CD4-positive, alpha-beta memory T cell (primary cell): ENCODE measurements around the gene SLC35B1. TPM values are rescaled to one million over a fixed set of nuclear protein-coding genes. Genes with fewer than 3 reads are reported as not detected.

Experiments
- CTCF ChIA-PET: fragments of 350-600 bp; sonication (Branson Sonifier 250); formaldehyde crosslinking; loops from one replicate; lab custom pipeline; 2021; ENCODE audit warnings: inconsistent platforms; ENCODE audit not compliant: partially characterized antibody; lab: Charles Lee
- POLR2A ChIA-PET: fragments of 350-600 bp; sonication (Branson Sonifier 250); formaldehyde crosslinking; loops from one replicate; lab custom pipeline; 2021; ENCODE audit not compliant: partially characterized antibody; lab: Charles Lee
- DNase-seq, 5 donors: peaks; one replicate each; pipeline versions ENCODE4 v3.0.0 to v3.0.0-alpha.2; 2020 to 2022; ENCODE audit warnings: mixed read lengths in 1 of 5
- H3K27ac ChIP-seq: one replicate; pipeline ENCODE4 v1.7.0; 2013; ENCODE audit warnings: low read depth, low read length
- H3K27me3 ChIP-seq: 2 replicates; pipeline ENCODE4 v1.7.0; 2013; ENCODE audit warnings: mild to moderate bottlenecking, low read length, moderate library complexity; ENCODE audit not compliant: insufficient read depth
- H3K36me3 ChIP-seq: 2 replicates; pipeline ENCODE4 v1.7.0; 2013; ENCODE audit warnings: mild to moderate bottlenecking, low read length, moderate library complexity; ENCODE audit not compliant: insufficient read depth
- H3K4me1 ChIP-seq: 2 replicates; pipeline ENCODE4 v1.7.0; 2013; ENCODE audit warnings: mild to moderate bottlenecking, low read length, moderate library complexity; ENCODE audit not compliant: insufficient read depth
- H3K4me3 ChIP-seq, 2 donors: one replicate each; pipeline ENCODE4 v1.7.0; 2013; ENCODE audit warnings: low read length in 2 of 2, mild to moderate bottlenecking in 1 of 2
- H3K9me3 ChIP-seq, 2 donors: one replicate each; pipeline ENCODE4 v1.7.0; 2013; ENCODE audit warnings: low read length in 2 of 2, control low read depth in 1 of 2; ENCODE audit not compliant: control insufficient read depth in 1 of 2
- H3K27ac Mint-ChIP-seq, 7 donors: one replicate each; pipeline ENCODE4 v1.8.0; 2020 to 2021; ENCODE audit warnings: mixed read lengths in 7 of 7, mild to moderate bottlenecking in 6 of 7, inconsistent platforms in 3 of 7, moderate library complexity in 3 of 7
- H3K27me3 Mint-ChIP-seq, 2 donors: one replicate each; pipeline ENCODE4 v1.8.0; 2020 to 2021; ENCODE audit warnings: mixed read lengths in 2 of 2
- H3K36me3 Mint-ChIP-seq, 2 donors: one replicate each; pipeline ENCODE4 v1.8.0; 2020 to 2021; ENCODE audit warnings: mixed read lengths in 2 of 2, inconsistent platforms in 1 of 2, mild to moderate bottlenecking in 1 of 2
- H3K4me1 Mint-ChIP-seq, 4 donors: one replicate each; pipeline ENCODE4 v1.8.0; 2020 to 2021; ENCODE audit warnings: mixed read lengths in 4 of 4, mild to moderate bottlenecking in 1 of 4
- H3K4me3 Mint-ChIP-seq, 8 donors: one replicate each; pipeline ENCODE4 v1.8.0; 2020 to 2021; ENCODE audit warnings: mixed read lengths in 8 of 8, mild to moderate bottlenecking in 7 of 8, moderate library complexity in 6 of 8, inconsistent platforms in 3 of 8
- H3K9me3 Mint-ChIP-seq, 8 donors: one replicate each; pipeline ENCODE4 v1.8.0; 2020 to 2021; ENCODE audit warnings: mixed read lengths in 8 of 8, mild to moderate bottlenecking in 5 of 8, inconsistent platforms in 3 of 8, moderate library complexity in 1 of 8
- intact Hi-C: fragments of 100-400 bp; cut with micrococcal nuclease; formaldehyde crosslinking; loops from one replicate; pipeline ENCODE4 v1.15.1; 2023
- polyA plus RNA-seq, 2 donors: library from polyadenylated mRNA; unstranded; fragments of 300-500 nt; fragmentation: Illumina TruSeq; gene quantifications; one replicate each; pipeline ENCODE4 v1.2.3, GENCODE V29; 2021
- total RNA-seq, 2 experiments: library from RNA; stranded (reverse); gene quantifications; one replicate each; pipeline ENCODE4 v1.2.3, GENCODE V29; 2021

Gene SLC35B1
- total and polyA plus RNA-seq, 4 experiments from 2014 or later = 30.8 to 52.1 (median 43.6) TPM

DNA sequence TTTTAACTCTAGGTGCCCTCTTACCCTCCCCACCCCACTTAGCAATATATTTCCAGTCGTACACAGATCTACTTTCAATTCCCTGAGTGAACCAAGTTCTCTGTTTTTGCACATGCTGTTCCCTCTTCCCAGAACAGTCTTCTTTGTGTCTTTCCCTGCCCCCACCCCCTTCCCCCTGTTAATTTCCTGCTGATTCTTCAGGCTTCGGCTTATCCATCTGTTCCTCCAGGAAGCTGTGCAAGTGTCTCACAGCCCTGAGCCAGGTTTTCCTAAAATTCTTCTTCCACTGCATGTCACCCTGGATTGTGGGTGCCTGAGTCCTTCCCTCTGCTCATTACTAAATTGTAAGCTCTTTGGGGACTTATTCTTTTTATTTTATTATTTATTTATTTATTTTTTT lies 17.5 kb downstream of the SLC35B1 start:
- ChIA-PET POLR2A (interaction anchor here (1.4 kb wide), 1 partner anchor 12 kb away, joined by 3 read pairs; no protein-coding TSS in a partner anchor), CTCF (interaction anchor here (1.6 kb wide), 1 partner anchor 19 kb away, joined by 4 read pairs; no protein-coding TSS in a partner anchor)
- Histone ChIP-seq H3K4me3 (no peak overlapping the region), H3K9me3 (no peaks in the 10 kb centered on the region), H3K4me1 (peaks cover 33% of the 10 kb centered on the region), H3K27me3 (no peaks in the 10 kb centered on the region), H3K27ac (no peak overlapping the region), H3K36me3 (no peaks in the 10 kb centered on the region)
- intact Hi-C loops = no loop called here
- H3K4me3 Mint-ChIP-seq = peak overlapping the region in 2 of 8 donors; percentile 59 to 61
- H3K36me3 Mint-ChIP-seq = no peaks in the 10 kb centered on the region
- peak overlapping the region in 3 of 7 donors; percentile 61 to 85 (median 75) for H3K27ac Mint-ChIP-seq
- peaks cover 30 to 59% (median 33%) of the 10 kb centered on the region in 4 donors for H3K4me1 Mint-ChIP-seq
- no peaks in the 10 kb centered on the region for H3K27me3 Mint-ChIP-seq
- DNase-seq = no peak
- no peaks in the 10 kb centered on the region for H3K9me3 Mint-ChIP-seq

DNA sequence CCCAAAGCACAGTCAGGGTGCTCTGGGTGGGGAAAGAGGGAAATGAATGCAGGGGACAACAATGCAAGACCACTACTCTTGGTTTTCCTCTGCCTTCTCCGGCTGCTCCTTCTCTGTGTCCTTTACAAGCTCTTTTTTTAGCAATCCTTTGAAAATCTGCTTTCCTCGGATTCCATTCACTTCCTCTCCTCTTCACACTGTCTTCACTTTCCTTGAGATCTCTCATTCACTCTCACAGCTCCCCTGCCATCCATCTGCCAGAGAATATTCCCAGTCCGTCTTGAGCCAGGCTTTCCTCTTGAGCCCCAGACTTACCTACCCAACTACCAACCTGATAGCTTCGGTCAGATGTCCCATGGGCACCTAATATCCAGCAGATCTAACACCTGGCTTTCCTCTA lies 18.9 kb downstream of the SLC35B1 start:
- H3K27me3 ChIP-seq = no peaks in the 10 kb centered on the region
- H3K4me1 ChIP-seq = peaks cover 30% of the 10 kb centered on the region
- no peak overlapping the region for H3K4me3 ChIP-seq
- Mint-ChIP-seq H3K4me3 (peak overlapping the region; percentile 56 to 93 (median 84)), H3K27ac (peak overlapping the region in 6 of 7 donors; percentile 51 to 94 (median 89)), H3K4me1 (peaks cover 26 to 55% (median 29%) of the 10 kb centered on the region in 4 donors), H3K27me3 (no peaks in the 10 kb centered on the region), H3K36me3 (no peaks in the 10 kb centered on the region), H3K9me3 (no peaks in the 10 kb centered on the region)
- no peaks in the 10 kb centered on the region for H3K9me3 ChIP-seq
- no peak overlapping the region for H3K27ac ChIP-seq
- POLR2A ChIA-PET = interaction anchor here (0.5 to 3.6 kb wide), 9 partner anchors 10 to 119 kb away, joined by 3 to 29 read pairs (median 4); partner anchors contain the start of genes SLC35B1 and SPOP
- intact Hi-C loops = loop anchor here (1.0 kb wide), 1 partner anchor 11 kb away; the partner anchor contains the start of gene SPOP
- CTCF ChIA-PET = interaction anchor here (1.3 to 3.3 kb wide), 5 partner anchors 10 to 133 kb away, joined by 3 to 23 read pairs (median 7); partner anchors contain the start of gene NXPH3
- DNase-seq = no peak
- no peaks in the 10 kb centered on the region for H3K36me3 ChIP-seq

DNA sequence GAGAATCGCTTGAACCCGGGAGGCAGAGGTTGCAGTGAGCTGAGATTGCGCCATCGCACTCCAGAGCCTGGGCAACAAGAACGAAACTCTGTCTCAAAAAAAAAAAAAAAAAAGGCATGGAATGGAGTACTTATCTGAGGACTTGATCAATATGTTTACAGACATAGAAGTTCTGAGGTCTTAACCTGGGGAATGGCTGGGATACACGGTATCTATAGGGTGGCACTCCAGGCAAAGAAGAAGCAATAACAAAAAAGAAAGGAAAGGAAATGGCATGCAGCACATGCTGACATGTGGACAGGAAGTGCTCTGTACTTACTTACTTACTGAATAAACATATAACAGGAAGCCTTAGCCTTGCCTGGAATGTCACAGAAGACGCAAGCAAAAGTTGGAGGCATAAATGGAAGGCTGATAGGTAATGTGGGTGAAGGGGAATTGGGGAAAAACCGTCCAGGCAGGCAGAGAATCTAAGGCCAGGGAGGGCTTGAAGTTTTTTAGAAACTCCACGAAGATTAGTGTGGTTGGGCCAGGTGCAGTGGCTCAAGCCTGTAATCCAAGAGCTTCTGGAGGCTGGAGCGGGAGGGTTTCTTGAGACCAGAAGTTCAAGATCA lies 19.8 kb downstream of the SLC35B1 start:
- Mint-ChIP-seq H3K9me3 (no peaks in the 10 kb centered on the region), H3K36me3 (no peaks in the 10 kb centered on the region), H3K4me3 (peak overlapping the region; percentile 82 to 94 (median 90)), H3K27me3 (no peaks in the 10 kb centered on the region), H3K4me1 (peaks cover 26 to 55% (median 29%) of the 10 kb centered on the region in 4 donors), H3K27ac (peak overlapping the region; percentile 7 to 99 (median 96))
- peak in 4 of 5 donors; percentile 29 to 54 (median 42) for DNase-seq
- ChIA-PET CTCF (interaction anchor here (0.7 to 4.7 kb wide), 9 partner anchors 8 to 253 kb away, joined by 3 to 23 read pairs (median 5); partner anchors contain the start of genes NXPH3 and SLC35B1), POLR2A (interaction anchor here (0.5 to 3.6 kb wide), 11 partner anchors 9 to 803 kb away, joined by 3 to 29 read pairs (median 3); partner anchors contain the start of genes FAM117A, SLC35B1 and SPOP)
- H3K9me3 ChIP-seq = no peaks in the 10 kb centered on the region
- H3K4me3 ChIP-seq = no peak overlapping the region
- peaks cover 30% of the 10 kb centered on the region for H3K4me1 ChIP-seq
- no peaks in the 10 kb centered on the region for H3K36me3 ChIP-seq
- intact Hi-C loops = loop anchor here (1.0 kb wide), 1 partner anchor 10 kb away; the partner anchor contains the start of gene SPOP
- H3K27ac ChIP-seq = peak overlapping the region; percentile 64
- no peaks in the 10 kb centered on the region for H3K27me3 ChIP-seq

DNA sequence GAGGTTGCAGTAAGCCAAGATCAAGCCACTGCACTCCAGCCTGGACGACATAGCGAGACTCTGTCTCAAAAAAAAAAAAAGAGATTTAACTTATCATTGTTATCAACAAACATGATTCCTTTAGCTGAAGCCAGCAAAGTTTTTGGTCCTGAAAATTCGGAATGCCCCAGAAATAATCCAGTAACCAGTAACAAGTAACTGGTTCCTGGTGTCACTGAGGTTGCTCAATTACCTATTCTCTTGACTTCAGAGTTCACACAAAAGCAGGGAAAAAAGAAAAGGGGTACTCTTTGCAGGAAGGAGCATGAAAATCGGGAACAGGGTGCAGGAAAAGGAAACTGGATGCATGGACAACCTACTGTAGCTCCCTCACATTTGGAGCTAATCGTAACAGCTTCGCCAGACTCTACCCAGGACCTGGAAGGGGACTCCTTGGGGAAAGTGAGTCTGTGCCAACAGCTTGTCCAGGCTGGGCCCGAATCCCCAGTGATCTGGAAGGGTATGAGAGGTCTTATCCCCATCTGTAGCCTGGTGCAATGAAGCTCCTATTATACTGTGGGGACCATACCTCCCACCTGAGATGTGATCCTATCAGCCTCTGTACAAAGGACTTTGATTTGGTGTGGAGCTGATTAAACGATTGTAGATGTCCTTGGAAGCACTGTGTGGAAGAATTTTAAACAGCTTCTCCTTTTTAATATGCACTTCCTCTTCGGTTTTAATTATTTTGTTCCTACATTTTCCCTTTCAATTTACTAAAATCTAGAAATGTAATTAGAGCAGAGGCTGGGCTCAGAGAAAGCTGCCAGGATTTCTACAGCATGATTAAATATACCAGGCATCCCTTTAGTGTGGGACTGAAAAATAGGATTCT lies 26.4 kb downstream of the SLC35B1 start:
- intact Hi-C loops = no loop called here
- no peaks in the 10 kb centered on the region for H3K27me3 ChIP-seq
- peaks cover 0 to 1% of the 10 kb centered on the region in 2 donors for H3K27me3 Mint-ChIP-seq
- CTCF ChIA-PET = interaction anchor here (0.9 to 2.2 kb wide), 2 partner anchors 13 to 111 kb away, joined by 3 to 5 read pairs; no protein-coding TSS in a partner anchor
- peaks cover 12 to 22% (median 15%) of the 10 kb centered on the region in 4 donors for H3K4me1 Mint-ChIP-seq
- H3K4me3 ChIP-seq = no peak overlapping the region
- H3K4me1 ChIP-seq = peaks cover 15% of the 10 kb centered on the region
- POLR2A ChIA-PET = no interaction called here
- DNase-seq = no peak
- H3K27ac Mint-ChIP-seq = no peak overlapping the region
- H3K36me3 ChIP-seq = no peaks in the 10 kb centered on the region
- no peak overlapping the region for H3K4me3 Mint-ChIP-seq
- H3K36me3 Mint-ChIP-seq = peaks cover 0 to 11% of the 10 kb centered on the region in 2 donors
- H3K9me3 ChIP-seq = no peaks in the 10 kb centered on the region
- no peak overlapping the region for H3K27ac ChIP-seq
- peaks cover 0 to 9% (median 0%) of the 10 kb centered on the region in 8 donors for H3K9me3 Mint-ChIP-seq

DNA sequence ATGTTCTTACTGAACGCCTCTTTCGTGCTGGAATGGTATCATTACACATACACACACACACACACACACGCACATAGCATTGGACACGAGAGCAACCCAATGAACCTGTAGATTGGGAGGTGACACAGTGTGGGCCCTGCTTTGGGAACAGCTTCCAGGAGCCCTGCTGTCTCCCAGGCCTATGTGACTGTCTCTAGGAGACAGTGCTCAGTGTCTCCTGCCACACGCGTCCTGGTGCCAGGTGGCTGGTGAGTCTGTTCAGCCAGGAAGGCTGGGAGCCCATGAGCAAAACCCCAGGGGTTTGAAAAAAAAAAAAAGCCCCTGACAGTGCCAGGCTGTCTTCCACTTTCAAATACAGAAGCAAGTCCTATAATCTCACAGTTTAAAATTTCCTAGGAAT lies 27.4 kb downstream of the SLC35B1 start:
- peaks cover 0 to 9% (median 0%) of the 10 kb centered on the region in 8 donors for H3K9me3 Mint-ChIP-seq
- H3K36me3 ChIP-seq = no peaks in the 10 kb centered on the region
- no peak overlapping the region for H3K4me3 Mint-ChIP-seq
- peaks cover 20 to 32% (median 24%) of the 10 kb centered on the region in 4 donors for H3K4me1 Mint-ChIP-seq
- peaks cover 0 to 1% of the 10 kb centered on the region in 2 donors for H3K27me3 Mint-ChIP-seq
- ChIA-PET CTCF (interaction anchor here (1.4 to 2.2 kb wide), 2 partner anchors 110 to 113 kb away, joined by 3 to 5 read pairs; no protein-coding TSS in a partner anchor), POLR2A (interaction anchor here (1.5 kb wide), 1 partner anchor 16 kb away, joined by 3 read pairs; no protein-coding TSS in a partner anchor)
- H3K36me3 Mint-ChIP-seq = peaks cover under 1 to 16% of the 10 kb centered on the region in 2 donors
- H3K27me3 ChIP-seq = no peaks in the 10 kb centered on the region
- no peak overlapping the region for H3K27ac ChIP-seq
- H3K4me3 ChIP-seq = no peak overlapping the region
- intact Hi-C loops = no loop called here
- DNase-seq = no peak
- peaks cover 25% of the 10 kb centered on the region for H3K4me1 ChIP-seq
- H3K27ac Mint-ChIP-seq = no peak overlapping the region
- H3K9me3 ChIP-seq = no peaks in the 10 kb centered on the region

DNA sequence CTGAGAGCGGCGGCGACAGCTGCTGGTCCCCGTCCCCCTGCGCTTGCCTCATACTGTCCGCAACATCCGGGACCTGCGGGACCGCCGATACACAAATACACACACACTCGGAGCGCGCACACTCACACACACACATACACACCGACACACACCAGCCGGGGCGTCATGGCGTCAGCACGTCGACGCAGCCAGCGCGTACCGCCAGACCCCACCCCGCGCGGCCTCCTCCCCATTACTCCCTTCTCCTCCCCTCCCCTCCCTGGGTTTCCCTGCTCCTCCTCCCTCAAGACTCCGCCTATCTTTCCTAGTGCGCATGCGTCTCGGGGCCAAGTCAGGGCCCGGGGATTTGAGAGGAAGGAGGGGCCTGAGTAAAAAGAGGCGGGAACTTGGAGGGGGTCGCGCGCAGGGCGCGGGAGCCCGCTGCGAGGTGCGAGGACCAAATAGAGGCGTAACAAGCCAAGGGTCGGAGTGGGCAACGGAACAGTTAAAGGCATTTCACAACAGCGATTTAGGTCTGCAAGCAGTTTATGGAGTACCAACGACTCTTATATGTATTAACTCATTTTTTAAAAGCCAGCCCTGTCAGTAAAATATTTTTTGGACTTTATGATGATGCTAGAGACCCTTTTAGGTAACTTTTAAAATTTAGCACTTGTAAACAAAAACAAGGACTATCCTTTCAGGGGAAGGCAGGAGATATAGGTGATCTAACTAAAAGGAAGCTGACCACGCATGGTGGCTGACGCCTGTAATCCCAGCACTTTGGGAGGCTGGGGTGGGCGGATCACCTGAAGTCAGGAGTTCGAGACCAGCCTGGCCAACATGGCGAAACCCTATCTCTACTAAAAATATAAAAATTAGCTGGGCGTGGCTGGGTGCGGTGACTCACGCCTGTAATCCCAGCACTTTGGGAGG lies 29.6 kb downstream of the SLC35B1 start, which contains the start of gene SPOP:
SPOP (minus strand) TSS at position 165 of the 915 bp plus-strand sequence. CDS start 55,287 bp downstream, outside the sequence.
- Mint-ChIP-seq H3K27me3 (peaks cover 0 to 1% of the 10 kb centered on the region in 2 donors), H3K4me3 (peak within 1 kb of the TSS; percentile 91 to 99 (median 94)), H3K27ac (peak within 1 kb of the TSS; percentile 93 to 99 (median 98)), H3K36me3 (peaks cover 16 to 29% of the 10 kb centered on the region in 2 donors), H3K4me1 (peaks cover 35 to 52% (median 42%) of the 10 kb centered on the region in 4 donors), H3K9me3 (peaks cover 0 to 10% (median 0%) of the 10 kb centered on the region in 8 donors)
- ChIA-PET CTCF (interaction anchor here (0.9 to 1.3 kb wide), 3 partner anchors 9 to 29 kb away, joined by 4 to 5 read pairs (median 4); partner anchors contain the start of gene SLC35B1), POLR2A (interaction anchor here (0.6 to 3.2 kb wide), 21 partner anchors 9 to 473 kb away, joined by 3 to 29 read pairs (median 4); partner anchors contain the start of genes FAM117A, KAT7, PHB1 and SLC35B1)
- H3K36me3 ChIP-seq = no peaks in the 10 kb centered on the region
- H3K4me1 ChIP-seq = peaks cover 42% of the 10 kb centered on the region
- peak; percentile 99 to 100 (median 100) for DNase-seq
- no peaks in the 10 kb centered on the region for H3K9me3 ChIP-seq
- H3K4me3 ChIP-seq = peak within 1 kb of the TSS; percentile 95 to 100
- H3K27ac ChIP-seq = peak within 1 kb of the TSS; percentile 94
- no peaks in the 10 kb centered on the region for H3K27me3 ChIP-seq
- intact Hi-C loops = loop anchor here (1.0 to 5.0 kb wide), 8 partner anchors 10 to 416 kb away; partner anchors contain the start of gene ZNF652
